ENCODE data around the gene PLA2G2A.

The PLA2G2A gene

DNA sequence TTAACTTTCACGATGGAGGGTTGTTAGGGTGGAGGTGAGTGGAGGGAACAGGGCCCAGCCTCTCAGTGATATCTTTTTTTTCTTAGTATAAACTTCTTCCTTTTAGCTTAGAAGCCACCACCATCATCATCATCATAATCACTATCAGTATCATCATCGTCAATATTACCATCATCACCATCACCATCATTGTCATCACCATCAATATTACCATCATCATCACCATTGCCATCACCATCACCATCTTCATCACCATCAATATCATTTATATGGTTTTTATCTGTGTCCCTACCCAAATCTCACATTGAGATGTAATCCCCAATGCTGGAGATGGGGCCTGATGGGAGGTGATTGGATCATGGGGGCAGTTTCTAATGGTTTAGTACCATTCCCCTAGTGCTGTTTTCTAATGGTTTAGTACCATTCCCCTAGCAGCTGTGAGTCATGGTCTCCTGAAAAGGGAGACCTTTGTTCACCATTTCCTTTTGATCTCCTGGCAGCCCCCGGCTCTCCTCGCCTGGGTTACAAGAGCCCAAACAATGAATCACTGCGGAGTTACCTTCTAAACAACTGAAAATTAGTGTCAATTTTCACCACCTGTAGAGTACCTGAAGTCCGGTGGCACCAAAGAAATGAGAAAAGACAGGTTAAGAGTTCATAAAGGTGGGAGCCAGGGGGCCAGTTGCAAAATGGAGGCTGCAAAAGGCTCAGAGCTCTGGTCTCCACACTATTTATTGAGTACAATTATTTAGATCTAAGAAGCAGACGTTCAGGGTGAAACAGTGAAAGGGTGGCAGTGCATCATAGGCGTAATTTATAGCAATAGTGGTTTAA is 52.9 kb downstream of the PLA2G2A start:
- no peak for DNase-seq (ENCODE audit: low read depth)

All from T-helper 22 cell (primary cell).